Activated CD4-positive, alpha-beta T cell treated with anti-CD3 and anti-CD28 coated beads for 36 hours (primary cell): ENCODE results near the gene PDE4B. TPM values are rescaled to one million over a fixed set of nuclear protein-coding genes. Genes with fewer than 3 reads are reported as not detected.

ENCODE experiments used
- ATAC-seq: fragments of 200-7000 bp; cut with Tn5 transposase; one replicate; pipeline ENCODE4 v1.10.0; 2021; ENCODE audit warnings: mild to moderate bottlenecking, moderate library complexity
- CTCF ChIA-PET: fragments of 350-600 bp; sonication (Branson Sonifier 250); formaldehyde crosslinking; loops from one replicate; lab custom pipeline; 2021; ENCODE audit warnings: antibody characterized with exemption; lab: Charles Lee
- POLR2A ChIA-PET: fragments of 350-600 bp; sonication (Branson Sonifier 250); formaldehyde crosslinking; loops from one replicate; lab custom pipeline; 2021; ENCODE audit warnings: antibody characterized with exemption, inconsistent platforms; lab: Charles Lee
- DNase-seq: peaks from one replicate; pipeline ENCODE4 v3.0.0-alpha.2; 2020
- H3K27ac Mint-ChIP-seq: one replicate; pipeline ENCODE4 v1.8.0; 2021; ENCODE audit warnings: mixed read lengths
- H3K27me3 Mint-ChIP-seq: one replicate; pipeline ENCODE4 v1.8.0; 2021; ENCODE audit warnings: mixed read lengths
- H3K36me3 Mint-ChIP-seq: one replicate; pipeline ENCODE4 v1.8.0; 2021; ENCODE audit warnings: low read depth, mixed read lengths
- H3K4me1 Mint-ChIP-seq: one replicate; pipeline ENCODE4 v1.8.0; 2021; ENCODE audit warnings: mixed read lengths
- H3K4me3 Mint-ChIP-seq: one replicate; pipeline ENCODE4 v1.8.0; 2021; ENCODE audit warnings: mild to moderate bottlenecking, moderate library complexity, mixed read lengths
- H3K9me3 Mint-ChIP-seq: one replicate; pipeline ENCODE4 v1.8.0; 2021; ENCODE audit warnings: low read depth, mixed read lengths
- intact Hi-C, 2 experiments: fragments of 100-400 bp; cut with DNase I in 1 of 2; cut with micrococcal nuclease in 1 of 2; formaldehyde crosslinking; loops; one replicate each; pipeline versions ENCODE4 v1.14.2 to v1.15.1; 2022 to 2024; cut with DNase I, micrococcal nuclease
- total RNA-seq, 2 experiments: library from RNA; stranded (reverse); gene quantifications; one replicate each; pipeline ENCODE4 v1.2.3, GENCODE V29; 2021

PDE4B gene
- total RNA-seq, 2 experiments from 2014 or later = 24.2 to 24.7 TPM

DNA sequence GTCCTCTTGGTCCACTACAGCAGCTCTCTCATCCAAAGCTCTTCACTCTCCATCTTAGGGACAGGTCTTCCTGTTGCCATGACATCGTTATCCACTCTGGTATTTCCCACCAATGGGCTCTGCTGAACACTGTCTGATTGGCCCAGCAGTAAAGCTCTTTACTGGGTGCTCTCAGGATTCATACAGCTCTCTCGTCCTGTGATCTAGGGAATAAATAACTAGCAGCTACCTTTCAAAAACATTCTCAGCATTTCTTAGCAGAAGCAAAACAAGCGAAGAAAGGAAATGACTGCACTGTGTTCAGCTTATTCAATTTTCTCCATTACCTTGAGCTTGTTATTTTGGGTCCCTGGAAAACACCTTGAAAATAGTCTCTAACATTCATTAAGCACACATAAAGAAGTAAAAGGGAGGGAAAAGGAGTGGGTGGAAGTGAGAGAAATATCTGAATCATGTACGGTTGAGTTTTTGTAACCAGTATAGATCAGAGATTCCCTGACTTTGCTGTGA lies 577.8 kb downstream of the PDE4B start:
- Mint-ChIP-seq H3K27ac (peak overlapping the region; percentile 92), H3K36me3 (peaks cover 70% of the 10 kb centered on the region), H3K4me3 (peak overlapping the region; percentile 39), H3K4me1 (peaks cover 90% of the 10 kb centered on the region), H3K9me3 (no peaks in the 10 kb centered on the region), H3K27me3 (no peaks in the 10 kb centered on the region)
- ATAC-seq = peak; percentile 54
- ChIA-PET CTCF (interaction anchor here (0.7 to 7.3 kb wide), 17 partner anchors 9 to 126 kb away, joined by 3 to 109 read pairs (median 4); no protein-coding TSS in a partner anchor), POLR2A (interaction anchor here (0.7 to 7.4 kb wide), 8 partner anchors 20 to 88 kb away, joined by 3 to 60 read pairs (median 4); no protein-coding TSS in a partner anchor)
- intact Hi-C loops = loop anchor here (1.0 to 10.0 kb wide), 11 partner anchors 19 to 1413 kb away; partner anchors contain the start of genes LEPR (in 1 of the 2) and LEPROT (in 1 of the 2)
- DNase-seq = peak; percentile 46

DNA sequence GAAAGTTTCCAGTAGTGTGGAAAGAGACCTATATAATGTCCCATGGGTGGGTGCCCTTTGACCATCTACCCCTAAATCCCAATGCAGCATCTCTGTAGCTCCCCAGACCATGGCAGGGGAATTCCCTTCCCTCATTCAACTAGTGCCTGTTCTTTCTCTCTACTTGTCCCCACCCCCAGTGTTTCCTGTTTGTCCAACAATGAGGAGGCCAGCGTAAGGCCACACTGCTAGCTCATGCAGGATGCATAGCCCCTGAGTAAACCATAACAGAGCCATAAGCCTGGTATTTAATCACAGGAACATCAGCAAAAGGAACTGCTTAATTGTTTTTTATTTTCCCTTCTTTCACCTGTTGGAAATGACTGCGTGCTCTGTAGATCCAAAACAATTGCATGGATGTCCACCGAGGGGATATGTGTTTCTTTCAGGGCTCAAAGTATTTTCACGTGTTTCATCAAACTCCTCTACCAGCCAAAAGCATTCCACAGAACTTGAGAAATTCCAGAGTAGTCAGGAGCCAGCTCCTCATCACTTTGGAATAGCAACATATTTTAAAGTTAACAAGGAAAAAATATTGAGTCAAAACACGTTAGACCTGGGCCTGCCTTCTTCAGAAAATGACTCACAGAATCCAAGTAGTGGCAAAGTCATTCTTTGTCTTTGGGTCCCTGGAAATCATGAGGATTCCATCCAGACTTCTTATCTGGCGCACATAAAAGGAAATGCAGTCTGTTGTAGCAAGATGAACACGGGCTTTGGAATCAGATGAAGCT lies 578.7 kb downstream of the PDE4B start:
- Mint-ChIP-seq H3K27me3 (no peaks in the 10 kb centered on the region), H3K4me1 (peaks cover 90% of the 10 kb centered on the region), H3K27ac (peak overlapping the region; percentile 88), H3K4me3 (peak overlapping the region; percentile 54), H3K9me3 (no peaks in the 10 kb centered on the region), H3K36me3 (peaks cover 61% of the 10 kb centered on the region)
- ChIA-PET CTCF (interaction anchor here (0.7 to 7.3 kb wide), 11 partner anchors 10 to 118 kb away, joined by 3 to 109 read pairs (median 4); no protein-coding TSS in a partner anchor), POLR2A (interaction anchor here (0.7 to 7.4 kb wide), 10 partner anchors 21 to 75 kb away, joined by 3 to 60 read pairs (median 4); no protein-coding TSS in a partner anchor)
- intact Hi-C loops = loop anchor here (1.0 to 10.0 kb wide), 9 partner anchors 35 to 1414 kb away; partner anchors contain the start of genes LEPR (in 1 of the 2) and LEPROT (in 1 of the 2)
- ATAC-seq (peak; percentile 6), DNase-seq (peak; percentile 48)

DNA sequence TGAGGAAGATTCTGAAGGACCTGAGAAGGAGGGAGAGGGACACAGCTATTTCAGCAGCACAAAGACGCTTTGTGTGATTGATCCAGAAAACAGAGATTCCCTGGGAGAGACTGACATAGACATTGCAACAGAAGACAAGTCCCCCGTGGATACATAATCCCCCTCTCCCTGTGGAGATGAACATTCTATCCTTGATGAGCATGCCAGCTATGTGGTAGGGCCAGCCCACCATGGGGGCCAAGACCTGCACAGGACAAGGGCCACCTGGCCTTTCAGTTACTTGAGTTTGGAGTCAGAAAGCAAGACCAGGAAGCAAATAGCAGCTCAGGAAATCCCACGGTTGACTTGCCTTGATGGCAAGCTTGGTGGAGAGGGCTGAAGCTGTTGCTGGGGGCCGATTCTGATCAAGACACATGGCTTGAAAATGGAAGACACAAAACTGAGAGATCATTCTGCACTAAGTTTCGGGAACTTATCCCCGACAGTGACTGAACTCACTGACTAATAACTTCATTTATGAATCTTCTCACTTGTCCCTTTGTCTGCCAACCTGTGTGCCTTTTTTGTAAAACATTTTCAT lies 579.9 kb downstream of the PDE4B start:
- DNase-seq (peak; percentile 32), ATAC-seq (no peak)
- POLR2A ChIA-PET = interaction anchor here (1.1 to 7.4 kb wide), 4 partner anchors 22 to 72 kb away, joined by 3 to 60 read pairs (median 4); no protein-coding TSS in a partner anchor
- Mint-ChIP-seq H3K27me3 (no peaks in the 10 kb centered on the region), H3K36me3 (peaks cover 49% of the 10 kb centered on the region), H3K9me3 (no peaks in the 10 kb centered on the region), H3K4me3 (peak overlapping the region; percentile 41), H3K27ac (peak overlapping the region; percentile 88), H3K4me1 (peaks cover 83% of the 10 kb centered on the region)
- CTCF ChIA-PET = interaction anchor here (1.0 to 7.3 kb wide), 4 partner anchors 23 to 119 kb away, joined by 3 to 109 read pairs (median 4); no protein-coding TSS in a partner anchor
- intact Hi-C loops = loop anchor here (5.0 to 10.0 kb wide), 7 partner anchors 418 to 1415 kb away; partner anchors contain the start of genes LEPR (in 1 of the 2) and LEPROT (in 1 of the 2)

DNA sequence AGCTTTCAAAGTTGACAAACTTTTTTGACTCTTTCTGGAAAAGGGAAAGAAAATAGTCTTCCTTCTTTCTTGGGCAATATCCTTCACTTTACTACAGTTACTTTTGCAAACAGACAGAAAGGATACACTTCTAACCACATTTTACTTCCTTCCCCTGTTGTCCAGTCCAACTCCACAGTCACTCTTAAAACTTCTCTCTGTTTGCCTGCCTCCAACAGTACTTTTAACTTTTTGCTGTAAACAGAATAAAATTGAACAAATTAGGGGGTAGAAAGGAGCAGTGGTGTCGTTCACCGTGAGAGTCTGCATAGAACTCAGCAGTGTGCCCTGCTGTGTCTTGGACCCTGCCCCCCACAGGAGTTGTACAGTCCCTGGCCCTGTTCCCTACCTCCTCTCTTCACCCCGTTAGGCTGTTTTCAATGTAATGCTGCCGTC lies 580.5 kb downstream of the PDE4B start:
- ATAC-seq (no peak), DNase-seq (peak; percentile 19)
- POLR2A ChIA-PET = interaction anchor here (0.8 to 7.4 kb wide), 3 partner anchors 22 to 99 kb away, joined by 3 to 60 read pairs (median 3); no protein-coding TSS in a partner anchor
- CTCF ChIA-PET = interaction anchor here (0.7 to 7.3 kb wide), 6 partner anchors 22 to 130 kb away, joined by 3 to 109 read pairs (median 4); no protein-coding TSS in a partner anchor
- no peaks in the 10 kb centered on the region for H3K27me3 Mint-ChIP-seq
- no peaks in the 10 kb centered on the region for H3K9me3 Mint-ChIP-seq
- H3K4me3 Mint-ChIP-seq = peak overlapping the region; percentile 41
- intact Hi-C loops = loop anchor here (5.0 to 10.0 kb wide), 7 partner anchors 418 to 1416 kb away; partner anchors contain the start of genes LEPR (in 1 of the 2) and LEPROT (in 1 of the 2)
- H3K27ac Mint-ChIP-seq = peak overlapping the region; percentile 88
- peaks cover 46% of the 10 kb centered on the region for H3K36me3 Mint-ChIP-seq
- H3K4me1 Mint-ChIP-seq = peaks cover 81% of the 10 kb centered on the region

DNA sequence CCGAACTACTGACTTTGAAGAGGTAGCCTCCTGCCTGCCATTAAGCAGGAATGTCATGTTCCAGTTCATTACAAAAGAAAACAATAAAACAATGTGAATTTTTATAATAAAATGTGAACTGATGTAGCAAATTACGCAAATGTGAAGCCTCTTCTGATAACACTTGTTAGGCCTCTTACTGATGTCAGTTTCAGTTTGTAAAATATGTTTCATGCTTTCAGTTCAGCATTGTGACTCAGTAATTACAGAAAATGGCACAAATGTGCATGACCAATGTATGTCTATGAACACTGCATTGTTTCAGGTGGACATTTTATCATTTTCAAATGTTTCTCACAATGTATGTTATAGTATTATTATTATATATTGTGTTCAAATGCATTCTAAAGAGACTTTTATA lies 581.5 kb downstream of the PDE4B start:
- Mint-ChIP-seq H3K4me3 (peak overlapping the region; percentile 69), H3K4me1 (peaks cover 75% of the 10 kb centered on the region), H3K27ac (peak overlapping the region; percentile 97), H3K36me3 (peaks cover 36% of the 10 kb centered on the region), H3K9me3 (no peaks in the 10 kb centered on the region), H3K27me3 (no peaks in the 10 kb centered on the region)
- DNase-seq = no peak
- ChIA-PET POLR2A (interaction anchor here (0.7 to 7.4 kb wide), 6 partner anchors 23 to 127 kb away, joined by 3 to 60 read pairs (median 3); no protein-coding TSS in a partner anchor), CTCF (interaction anchor here (0.7 to 3.5 kb wide), 5 partner anchors 23 to 131 kb away, joined by 3 to 26 read pairs (median 3); no protein-coding TSS in a partner anchor)
- ATAC-seq = peak; percentile 48
- intact Hi-C loops = loop anchor here (1.0 to 10.0 kb wide), 19 partner anchors 23 to 1417 kb away; partner anchors contain the start of genes LEPR (in 1 of the 2) and LEPROT (in 1 of the 2)

DNA sequence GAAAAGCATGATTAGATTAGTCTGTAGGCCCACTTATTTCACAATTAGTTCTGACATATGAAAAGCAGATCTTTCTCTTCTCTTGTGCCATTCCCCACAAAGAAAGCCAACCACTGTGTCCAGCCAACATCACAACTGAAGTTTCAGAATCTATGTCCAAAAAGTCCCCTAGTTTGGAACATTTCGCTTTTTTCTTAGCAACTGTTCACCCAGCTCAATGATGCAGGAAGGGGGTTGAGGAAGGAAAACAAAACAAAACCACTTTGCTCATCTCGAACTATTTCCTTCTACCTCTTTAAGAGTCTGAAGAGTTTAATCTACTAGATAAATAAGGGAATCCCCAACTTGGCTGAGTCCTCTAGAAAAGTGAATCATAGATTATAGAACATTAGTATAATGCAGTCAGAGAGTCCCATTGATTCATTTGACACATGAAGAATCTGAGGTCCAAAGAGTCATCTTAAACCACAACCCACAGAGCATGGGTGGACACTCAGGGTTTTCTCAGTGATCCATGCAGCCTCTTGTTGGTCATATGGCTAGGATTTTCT lies 581.9 kb downstream of the PDE4B start:
- no peaks in the 10 kb centered on the region for H3K27me3 Mint-ChIP-seq
- H3K4me1 Mint-ChIP-seq = peaks cover 75% of the 10 kb centered on the region
- DNase-seq = peak; percentile 61
- H3K4me3 Mint-ChIP-seq = peak overlapping the region; percentile 69
- peaks cover 32% of the 10 kb centered on the region for H3K36me3 Mint-ChIP-seq
- peak overlapping the region; percentile 97 for H3K27ac Mint-ChIP-seq
- ChIA-PET CTCF (interaction anchor here (0.8 to 3.5 kb wide), 3 partner anchors 58 to 121 kb away, joined by 3 to 26 read pairs (median 5); no protein-coding TSS in a partner anchor), POLR2A (interaction anchor here (0.7 to 7.4 kb wide), 6 partner anchors 24 to 127 kb away, joined by 3 to 60 read pairs (median 4); no protein-coding TSS in a partner anchor)
- intact Hi-C loops = loop anchor here (1.0 to 10.0 kb wide), 20 partner anchors 22 to 1417 kb away; partner anchors contain the start of genes LEPR (in 1 of the 2) and LEPROT (in 1 of the 2)
- peak; percentile 70 for ATAC-seq
- no peaks in the 10 kb centered on the region for H3K9me3 Mint-ChIP-seq

DNA sequence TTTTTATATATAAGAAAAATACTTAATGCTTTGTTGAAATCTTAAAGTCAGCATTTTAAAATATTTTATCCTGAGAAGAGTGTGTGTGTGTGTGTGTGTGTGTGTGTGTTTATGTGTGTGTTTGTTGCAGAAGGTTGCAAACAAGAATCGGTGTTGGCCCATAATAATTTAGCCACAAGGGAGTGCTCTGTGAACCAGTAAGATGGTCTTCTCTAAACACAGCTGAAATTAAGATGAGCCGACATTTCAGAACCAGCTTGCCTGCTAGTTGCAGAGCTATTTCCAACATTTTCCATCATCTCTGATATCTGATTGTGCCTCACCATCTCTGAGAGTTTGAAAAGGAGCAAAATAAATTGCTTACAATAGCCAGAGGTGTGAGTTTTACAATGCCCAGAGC lies 582.4 kb downstream of the PDE4B start:
- Mint-ChIP-seq H3K27me3 (no peaks in the 10 kb centered on the region), H3K27ac (peak overlapping the region; percentile 97), H3K9me3 (no peaks in the 10 kb centered on the region), H3K4me3 (no peak overlapping the region), H3K36me3 (peaks cover 31% of the 10 kb centered on the region), H3K4me1 (peaks cover 75% of the 10 kb centered on the region)
- POLR2A ChIA-PET = interaction anchor here (1.2 to 7.4 kb wide), 3 partner anchors 24 to 128 kb away, joined by 3 to 60 read pairs (median 7); no protein-coding TSS in a partner anchor
- intact Hi-C loops = loop anchor here (1.0 to 10.0 kb wide), 6 partner anchors 21 to 978 kb away; no protein-coding TSS in a partner anchor
- CTCF ChIA-PET = interaction anchor here (0.8 to 3.5 kb wide), 5 partner anchors 8 to 121 kb away, joined by 3 to 26 read pairs (median 4); no protein-coding TSS in a partner anchor
- DNase-seq = no peak
- ATAC-seq = no peak

DNA sequence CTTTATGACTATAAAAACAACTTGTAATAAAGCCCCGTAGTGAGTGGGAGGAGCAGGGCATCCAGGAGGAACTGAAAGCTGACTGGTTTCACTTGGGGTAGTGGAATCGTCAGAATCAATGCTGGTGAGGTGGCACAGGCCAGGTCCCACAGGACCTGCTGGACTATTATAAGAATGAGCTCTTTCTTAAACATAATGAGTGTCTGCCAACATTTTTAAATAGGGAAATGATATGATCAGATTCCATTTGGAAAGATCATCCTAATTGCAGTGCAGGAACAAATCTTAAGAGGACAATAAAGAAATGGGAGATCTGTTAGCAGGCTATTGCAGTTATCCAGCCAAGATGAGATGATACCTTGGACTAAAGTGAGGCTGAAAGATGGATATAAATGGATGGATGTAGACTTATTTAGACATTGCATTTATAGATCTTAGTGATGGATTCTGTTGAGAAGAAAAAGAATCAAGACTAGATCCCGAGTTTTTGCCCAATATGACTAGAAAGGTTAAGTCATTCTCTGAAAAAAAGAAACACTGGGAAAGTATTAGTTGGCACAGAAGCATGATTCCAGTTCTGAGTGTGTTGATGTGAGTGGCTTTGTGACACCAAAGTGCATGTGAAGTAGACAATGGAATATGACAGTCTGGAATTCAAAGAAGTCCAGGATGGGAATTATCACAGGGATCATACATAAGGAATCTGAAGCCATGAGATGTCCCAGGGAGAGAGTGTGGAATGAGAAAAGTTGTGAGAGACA lies 587.9 kb downstream of the PDE4B start:
- DNase-seq (peak; percentile 57), ATAC-seq (peak; percentile 80)
- no peak overlapping the region for H3K27ac Mint-ChIP-seq
- intact Hi-C loops = no loop called here
- ChIA-PET CTCF (interaction anchor here (0.5 to 3.3 kb wide), 10 partner anchors 10 to 527 kb away, joined by 3 to 13 read pairs (median 3); no protein-coding TSS in a partner anchor), POLR2A (interaction anchor here (0.7 to 0.9 kb wide), 2 partner anchors 13 to 57 kb away, joined by 3 to 4 read pairs; no protein-coding TSS in a partner anchor)
- H3K4me3 Mint-ChIP-seq = no peak overlapping the region
- H3K9me3 Mint-ChIP-seq = no peaks in the 10 kb centered on the region
- H3K27me3 Mint-ChIP-seq = no peaks in the 10 kb centered on the region
- H3K4me1 Mint-ChIP-seq = peaks cover 50% of the 10 kb centered on the region
- no peaks in the 10 kb centered on the region for H3K36me3 Mint-ChIP-seq

DNA sequence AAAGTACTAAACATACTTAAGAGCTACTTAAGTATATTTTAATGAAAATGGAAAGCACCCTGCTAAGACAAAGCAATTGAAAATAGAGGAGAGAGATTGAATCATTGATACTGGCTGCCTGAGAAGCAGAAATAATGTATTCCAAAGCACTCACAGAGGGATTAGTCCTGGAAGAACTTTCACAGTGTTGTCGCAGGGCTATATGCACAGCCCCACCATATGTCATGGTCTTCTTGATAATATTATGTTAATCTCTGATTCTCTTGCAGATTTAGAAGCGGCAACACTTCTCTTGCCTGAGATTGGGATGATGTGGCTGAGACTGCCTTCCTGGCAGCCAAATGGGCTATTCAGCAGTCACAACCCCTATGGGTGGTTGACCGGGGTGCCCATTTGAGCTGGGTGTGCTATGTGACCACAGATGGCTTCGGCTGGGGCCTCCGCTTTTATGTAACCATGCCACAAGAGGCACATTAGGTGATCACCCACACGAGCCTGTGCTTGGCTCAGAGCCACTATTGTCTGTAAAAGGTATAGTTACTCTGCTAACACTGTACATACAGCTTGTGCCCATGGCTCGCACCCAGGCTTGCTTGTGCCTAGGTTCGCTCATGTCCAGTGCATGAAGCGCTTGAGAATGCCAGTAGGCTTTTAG lies 589.1 kb downstream of the PDE4B start:
- ATAC-seq (no peak), DNase-seq (no peak)
- intact Hi-C loops = no loop called here
- H3K36me3 Mint-ChIP-seq = no peaks in the 10 kb centered on the region
- H3K27me3 Mint-ChIP-seq = no peaks in the 10 kb centered on the region
- no peak overlapping the region for H3K27ac Mint-ChIP-seq
- peaks cover 7% of the 10 kb centered on the region for H3K9me3 Mint-ChIP-seq
- ChIA-PET POLR2A (no interaction called here), CTCF (interaction anchor here (0.6 to 3.3 kb wide), 6 partner anchors 11 to 219 kb away, joined by 3 to 13 read pairs (median 4); no protein-coding TSS in a partner anchor)
- H3K4me1 Mint-ChIP-seq = peaks cover 40% of the 10 kb centered on the region
- no peak overlapping the region for H3K4me3 Mint-ChIP-seq
